Hepatocyte (in vitro differentiated cells): ENCODE results near the gene RPL14.

ENCODE experiments used
- CTCF ChIP-seq: fragments of 200-600 bp; sonication (generic); IDR thresholded peaks from 2 replicates; pipeline ENCODE4 v1.5.1; 2016; ENCODE audit warnings: antibody characterized with exemption, mild to moderate bottlenecking; ENCODE audit not compliant: poor library complexity
- EZH2 ChIP-seq: fragments of 200-600 bp; sonication (generic); IDR thresholded peaks from 2 replicates; pipeline ENCODE4 v1.6.1; 2016; ENCODE audit warnings: antibody characterized with exemption, mild to moderate bottlenecking, borderline replicate concordance
- EZH2phosphoT487 ChIP-seq: fragments of 200-600 bp; sonication (generic); IDR thresholded peaks from one replicate; pipeline ENCODE4 v1.6.1; 2018; ENCODE audit warnings: antibody characterized with exemption, mild to moderate bottlenecking, low read depth, moderate library complexity; ENCODE audit not compliant: unreplicated experiment, severe bottlenecking

- TF ChIP-seq CTCF (no peak), EZH2phosphoT487 (no peak), EZH2 (no peak)
Observed at GRCh38 chr3:40465456-40465855, 8.3 kb downstream of the RPL14 start.
